HG03095 (cell line): ENCODE results near the gene STT3B.

Experiments used
- ATAC-seq: cut with Tn5 transposase; IDR thresholded peaks from one replicate; pipeline ENCODE4 v1.9.1; 2021; ENCODE audit warnings: moderate library complexity; ENCODE audit not compliant: unreplicated experiment

STT3B gene

DNA sequence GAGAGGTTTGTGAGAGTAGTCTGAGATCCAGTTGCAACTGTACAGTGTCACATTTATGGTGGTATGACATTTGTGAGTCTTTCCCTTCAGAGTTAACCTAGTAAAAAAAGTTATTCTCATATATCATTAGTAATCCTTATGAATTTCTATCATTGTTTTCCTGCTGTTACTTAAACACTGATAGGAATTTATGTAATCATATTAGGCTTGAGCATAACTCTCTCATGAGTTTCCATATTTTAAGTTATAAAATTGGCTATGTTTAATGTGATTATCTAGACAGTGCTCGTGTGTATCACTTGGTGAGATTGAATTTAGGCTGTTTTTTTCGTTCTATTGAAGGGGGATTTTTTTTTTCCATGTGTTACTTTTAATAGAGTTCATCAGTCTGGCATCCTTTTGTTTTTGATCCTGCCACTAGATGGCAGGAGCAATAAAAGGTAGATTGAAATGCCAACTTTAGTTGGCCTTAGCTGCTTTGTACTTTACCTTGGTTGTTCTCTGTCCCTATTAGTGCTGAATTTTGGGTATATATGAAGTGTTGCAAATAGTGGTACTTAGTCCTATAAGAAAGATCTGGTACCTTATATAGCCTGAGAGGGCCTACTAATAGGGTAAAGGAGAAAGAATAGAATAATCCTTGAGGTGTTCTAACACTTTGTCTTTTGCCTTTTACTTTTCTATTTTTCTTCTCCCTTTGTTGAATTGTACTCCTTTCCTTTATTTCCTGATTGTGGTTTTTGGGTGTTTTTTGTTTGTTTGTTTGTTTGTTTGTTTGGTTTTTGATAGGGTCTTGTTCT, 17.9 kb downstream of the STT3B start:
- ATAC-seq, result no peak

DNA sequence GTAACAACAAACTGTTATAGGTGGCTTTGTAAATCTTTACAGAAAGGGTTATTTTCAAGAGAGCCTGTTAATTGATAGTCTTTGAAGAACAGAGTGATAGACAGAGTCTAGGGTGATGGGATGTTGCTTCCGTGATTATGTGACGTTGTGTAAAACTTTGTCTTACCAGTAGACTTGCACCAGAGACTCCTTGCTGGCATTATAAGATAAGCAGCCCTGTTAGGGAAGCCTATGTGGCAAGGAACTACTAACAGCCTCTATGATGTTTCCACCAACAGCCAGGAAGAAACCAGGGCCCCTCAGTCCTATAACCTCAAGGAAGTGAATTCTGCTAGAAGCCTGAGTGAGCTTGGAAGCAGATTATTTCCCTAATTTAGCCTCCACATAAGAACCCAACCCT, 18.9 kb downstream of the STT3B start:
- ATAC-seq, result no peak

DNA sequence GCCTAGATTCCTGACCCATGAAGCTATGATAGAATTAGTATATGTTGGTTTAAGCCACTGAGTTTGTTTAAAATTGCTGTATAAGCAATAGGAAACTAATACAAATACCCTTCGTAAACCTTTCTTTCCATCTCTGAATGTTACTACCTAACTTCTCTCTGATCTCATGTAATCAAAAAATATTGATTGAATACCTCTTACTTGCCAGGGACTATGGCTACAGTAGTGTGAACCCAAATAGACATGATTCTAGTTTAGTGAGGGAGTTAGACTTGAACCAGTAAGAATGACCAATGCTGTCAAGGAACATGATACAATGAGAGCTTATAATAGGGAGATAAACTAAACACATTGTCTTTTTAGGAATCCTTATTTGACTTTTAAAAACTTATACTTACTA, 19.4 kb downstream of the STT3B start:
- no peak for ATAC-seq

DNA sequence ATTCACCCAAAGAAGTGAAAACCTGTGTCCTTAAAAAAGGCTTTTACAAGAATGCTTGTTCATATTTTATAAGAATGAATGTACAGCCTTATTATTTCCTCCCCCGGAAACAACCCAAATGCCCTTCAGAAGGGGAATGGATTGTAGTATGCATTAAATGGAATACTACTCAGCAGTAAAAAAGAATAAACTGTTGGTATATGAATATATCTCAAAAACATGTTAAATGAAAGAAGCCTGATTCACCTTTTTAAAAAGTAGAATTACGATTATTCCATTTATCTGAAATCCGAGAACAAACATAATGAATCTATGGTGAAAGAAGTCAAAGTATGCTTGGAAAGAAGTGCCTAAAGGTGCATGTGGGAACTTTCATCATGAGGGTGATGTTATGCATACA, 20.5 kb downstream of the STT3B start:
- ATAC-seq, result no peak

DNA sequence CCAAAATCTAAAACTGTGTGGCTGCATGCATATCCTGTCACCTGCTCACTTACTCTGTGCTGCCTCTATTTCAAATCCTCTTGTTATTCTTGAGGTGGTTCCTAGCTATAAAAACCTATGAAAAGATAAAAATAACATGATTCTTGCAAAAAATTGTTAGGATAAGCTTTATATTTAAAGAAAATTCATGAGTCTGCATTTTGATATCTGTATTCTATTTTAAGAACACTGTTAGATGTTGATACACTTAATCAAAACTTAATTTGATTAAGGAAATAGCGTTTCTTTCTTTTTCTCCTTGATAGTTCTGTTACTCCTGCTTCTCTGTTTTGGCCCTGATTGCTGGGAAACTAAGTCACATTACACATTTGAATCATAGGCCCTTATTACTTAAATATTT, 22.5 kb downstream of the STT3B start:
- no peak for ATAC-seq

DNA sequence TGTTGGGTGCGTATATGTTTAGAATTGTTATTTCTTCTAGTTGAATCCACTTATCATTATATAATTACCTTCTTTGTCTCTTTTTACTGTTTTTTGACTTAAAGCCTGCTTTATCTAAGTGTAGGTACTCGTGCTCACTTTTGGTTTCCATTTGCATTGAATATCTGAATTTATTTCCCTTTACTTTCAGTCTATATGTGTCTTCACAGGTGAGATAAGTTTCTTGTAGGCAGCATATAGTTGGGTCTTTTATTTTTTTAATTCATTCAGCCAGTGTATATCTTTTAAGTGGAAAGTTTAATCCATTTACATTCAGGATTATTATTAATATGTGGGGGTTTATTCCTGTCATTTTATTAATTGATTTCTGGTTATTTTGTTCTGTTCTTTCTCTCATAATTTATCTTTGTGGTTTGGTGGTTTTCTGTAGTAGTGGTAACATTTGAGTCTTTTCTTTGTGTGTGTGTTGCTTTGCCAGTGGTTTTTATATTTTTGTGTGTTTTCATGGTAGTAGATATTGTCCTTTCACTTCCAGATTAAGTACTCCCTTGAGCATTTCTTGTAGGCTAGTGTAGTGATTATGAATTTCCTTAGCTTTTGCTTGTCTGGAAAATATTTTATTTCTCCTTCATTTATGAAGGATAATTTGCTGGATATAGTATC, 27.3 kb downstream of the STT3B start:
- ATAC-seq, result no peak

DNA sequence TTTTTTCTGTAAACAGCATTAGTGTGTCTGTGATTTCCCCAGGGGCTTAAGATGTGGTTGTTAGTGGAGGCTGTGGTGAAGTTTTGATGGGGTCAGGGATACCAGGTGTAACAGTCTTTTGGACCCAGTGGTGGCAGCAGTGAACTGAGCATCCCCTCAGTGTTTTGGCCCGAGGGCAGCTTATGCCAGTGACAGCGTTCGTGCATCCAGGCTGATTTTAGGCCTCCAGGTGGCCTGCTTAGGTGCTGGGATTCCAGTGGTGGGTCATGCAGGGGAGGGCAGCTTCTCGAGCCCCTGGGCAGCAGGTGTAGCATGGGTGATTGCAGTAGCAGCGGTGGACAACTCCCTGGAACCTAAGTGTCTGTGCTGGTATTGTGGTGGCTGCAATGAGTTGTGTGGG, 29.2 kb downstream of the STT3B start:
- ATAC-seq, result no peak

DNA sequence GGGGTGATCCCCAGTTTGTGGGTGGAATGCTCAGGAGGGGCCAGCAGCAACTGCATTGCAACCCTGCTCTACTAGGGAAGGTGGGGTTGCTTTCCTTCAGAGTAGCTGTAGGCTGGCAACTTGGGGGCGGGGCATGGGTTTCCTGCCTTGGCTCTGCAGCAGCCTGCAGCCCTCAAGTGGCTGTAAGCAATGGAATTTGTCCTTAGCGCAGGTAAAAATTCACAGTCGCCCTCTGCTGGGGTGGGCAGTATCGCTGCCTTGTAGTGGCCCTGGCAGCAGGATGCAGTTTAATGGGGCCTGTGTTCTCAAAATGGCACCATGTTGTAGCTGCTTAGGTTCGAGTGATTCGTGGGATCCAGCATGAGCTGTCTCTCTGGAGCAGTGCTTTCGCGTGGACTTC, 29.8 kb downstream of the STT3B start:
- ATAC-seq, result no peak

DNA sequence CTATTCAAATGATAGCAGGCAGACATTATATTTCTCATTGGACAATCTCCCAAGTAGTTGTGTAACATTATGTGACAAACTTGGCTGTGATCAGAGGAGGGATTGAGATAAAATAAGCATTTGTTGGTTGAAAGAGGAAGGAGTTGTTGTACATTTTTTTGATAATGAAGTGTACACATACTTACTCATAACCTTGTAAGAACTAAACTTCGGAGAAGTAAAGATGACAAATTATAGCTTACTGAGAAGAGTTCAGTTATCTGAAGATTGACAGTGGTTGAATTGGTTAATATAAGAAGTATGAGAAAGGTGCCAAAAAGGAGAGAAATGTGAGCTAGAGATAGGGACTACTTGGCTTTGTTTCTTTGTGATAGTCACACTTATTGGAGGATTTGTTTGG, 32.6 kb downstream of the STT3B start:
- no peak for ATAC-seq

DNA sequence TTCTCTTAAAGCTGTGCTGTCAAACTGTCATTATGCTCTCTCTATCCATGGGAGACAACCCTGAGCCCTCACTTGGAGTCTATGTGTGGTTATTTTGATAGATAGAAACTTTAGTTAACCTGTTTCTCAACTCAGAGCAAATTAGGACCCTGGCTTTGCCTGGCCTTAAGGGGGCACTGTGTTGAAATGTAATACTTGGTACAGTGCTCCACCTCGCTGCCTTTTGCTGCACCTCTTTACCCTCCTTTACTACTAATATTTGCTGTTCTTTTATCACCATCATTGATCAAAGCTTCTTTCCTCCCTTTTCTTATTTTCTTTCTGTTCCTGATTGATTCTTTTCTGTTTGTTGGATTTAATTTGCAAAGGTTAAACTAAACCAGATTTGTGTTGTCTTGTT, 34.3 kb downstream of the STT3B start:
- peak; percentile 63 for ATAC-seq

DNA sequence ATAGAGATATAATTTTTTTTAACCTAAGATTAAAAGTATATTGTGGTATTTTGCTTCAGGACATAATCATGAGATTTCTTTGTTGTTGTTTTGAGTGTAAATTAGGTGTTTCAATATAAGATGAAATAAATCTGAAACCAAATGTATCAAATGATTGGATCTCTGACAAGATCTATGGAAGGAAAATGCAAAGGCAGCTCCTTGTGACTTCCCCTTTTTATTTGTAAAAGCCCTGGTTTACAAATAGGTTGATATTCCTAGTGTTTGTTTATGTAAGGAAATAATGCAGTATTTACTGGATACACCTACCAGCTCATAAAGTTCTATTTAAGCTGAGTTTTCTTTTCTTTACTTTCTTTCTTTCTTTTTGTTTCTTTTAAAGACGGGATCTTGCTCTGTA, 35.9 kb downstream of the STT3B start:
- ATAC-seq, result no peak

DNA sequence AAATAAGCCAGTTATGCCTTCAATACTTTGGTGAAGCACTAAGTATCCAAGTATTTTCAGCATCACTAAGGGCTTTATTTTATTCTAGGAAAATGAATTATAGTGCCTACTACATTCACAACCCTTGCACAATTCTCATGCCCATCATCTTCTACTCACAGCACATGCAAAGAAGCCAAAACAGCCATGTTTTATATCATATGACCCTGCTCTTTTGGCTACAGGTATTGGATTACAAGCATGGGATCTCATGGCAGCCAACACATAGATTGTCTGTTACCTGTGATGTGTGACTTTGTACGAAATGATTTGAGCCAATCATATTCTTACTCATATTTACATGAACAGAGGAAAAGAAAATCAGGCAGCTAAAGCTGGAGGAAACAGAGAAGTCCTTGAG, 38.6 kb downstream of the STT3B start:
- no peak for ATAC-seq

DNA sequence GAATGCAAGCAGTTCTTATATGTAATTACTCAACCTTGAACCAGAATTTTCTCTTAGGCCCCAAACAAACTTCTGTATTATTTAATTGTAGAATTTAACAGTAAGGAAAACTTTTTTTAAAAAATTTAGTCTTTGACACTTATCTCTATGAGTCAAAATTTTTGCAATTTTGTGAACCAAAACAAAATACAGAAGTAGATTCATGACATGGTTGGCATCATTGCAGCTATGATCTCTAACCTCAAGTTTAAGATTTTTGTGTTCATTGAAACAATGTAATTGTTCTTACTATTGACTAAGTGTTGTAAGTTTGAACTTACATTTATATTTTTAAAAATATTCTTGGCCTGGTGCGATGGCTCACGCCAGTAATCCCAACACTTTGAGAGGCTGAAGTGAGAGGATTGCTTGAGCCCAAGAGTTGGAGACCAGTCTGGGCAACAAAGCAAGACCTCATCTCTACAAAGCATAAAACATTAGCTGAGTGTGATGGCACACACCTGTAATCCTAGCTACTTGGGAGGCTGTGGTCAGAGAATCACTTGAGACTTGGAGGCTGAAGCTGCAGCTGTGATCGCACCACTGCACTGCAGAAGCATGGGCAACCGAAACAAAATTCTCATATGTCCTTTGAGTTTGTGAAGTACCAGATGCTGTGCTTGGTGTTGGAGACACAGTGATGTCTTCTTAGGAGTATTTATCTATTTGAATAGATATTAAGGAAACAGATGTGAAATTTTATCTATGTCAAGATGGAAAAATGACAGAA, 39.7 kb downstream of the STT3B start:
- no peak for ATAC-seq

DNA sequence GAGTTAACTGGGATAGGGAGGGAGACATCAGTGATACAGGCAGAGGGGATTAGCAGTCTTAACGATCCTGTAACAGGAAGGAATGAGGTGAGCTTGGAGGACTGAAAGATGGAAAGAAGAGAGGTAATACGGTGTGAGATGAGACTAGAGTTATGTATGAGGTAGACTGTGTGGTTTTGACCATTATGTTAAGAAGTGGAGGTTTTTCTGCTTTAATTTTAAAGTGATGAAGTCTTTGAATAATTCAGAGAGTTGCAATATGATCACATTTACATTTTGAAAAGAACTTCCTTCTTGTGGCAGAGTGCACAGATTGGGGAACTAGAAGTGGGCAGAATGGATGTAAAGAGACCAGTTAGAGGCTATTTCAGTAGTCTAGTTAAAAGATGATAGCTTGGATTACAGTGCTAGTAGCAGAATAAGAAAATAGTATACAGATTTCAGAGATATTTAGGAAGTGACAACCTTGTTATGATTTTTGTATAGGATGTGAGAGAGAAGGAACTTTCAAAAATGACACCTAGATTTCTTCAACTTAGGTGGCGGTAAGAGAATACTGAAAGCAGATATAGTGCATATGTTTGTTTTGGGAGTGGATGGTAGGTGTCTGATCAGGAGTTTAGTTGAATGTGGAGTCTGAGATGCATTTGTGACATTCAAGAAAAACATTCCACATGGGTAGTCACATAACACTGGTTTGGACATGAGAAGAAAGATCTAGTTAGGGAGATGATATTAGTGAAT, 40.5 kb downstream of the STT3B start:
- no peak for ATAC-seq

DNA sequence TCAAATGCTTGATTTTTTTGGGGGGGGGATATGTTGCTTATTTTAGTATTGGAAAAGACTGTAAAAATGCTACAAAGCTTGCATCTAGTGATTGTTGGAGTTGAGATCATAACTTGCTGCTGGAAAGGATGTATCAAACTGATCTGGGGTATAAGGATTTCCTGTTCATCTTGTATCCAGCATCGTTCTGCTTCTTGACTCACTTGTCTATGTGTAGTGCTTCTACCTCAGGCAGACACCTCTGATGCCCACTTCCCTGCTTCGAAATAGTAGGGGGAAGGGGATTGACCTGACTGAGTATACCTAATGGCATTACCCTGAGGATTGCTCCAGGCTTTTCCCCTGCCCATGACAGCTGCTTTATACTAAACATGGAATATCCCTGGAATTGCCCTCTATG, 42.7 kb downstream of the STT3B start:
- no peak for ATAC-seq

DNA sequence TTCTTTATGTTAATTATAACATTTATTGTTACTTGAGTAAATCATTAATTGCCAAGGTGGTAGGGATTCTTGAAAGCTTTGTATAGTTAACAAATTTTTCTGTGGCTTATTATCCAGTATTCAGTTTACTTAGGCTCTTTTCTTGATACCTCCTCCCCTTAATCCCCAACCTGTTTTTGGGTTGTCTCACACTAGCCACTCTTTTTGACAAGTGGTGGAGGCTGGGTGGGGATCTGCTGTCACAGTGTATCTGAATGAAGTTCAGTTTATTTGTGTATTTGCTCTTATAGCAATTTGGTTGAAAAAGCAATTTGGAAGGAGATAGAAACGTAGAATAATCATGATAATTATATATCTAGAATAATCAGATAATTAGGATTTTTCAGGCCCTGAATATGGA, 43.8 kb downstream of the STT3B start:
- no peak for ATAC-seq

DNA sequence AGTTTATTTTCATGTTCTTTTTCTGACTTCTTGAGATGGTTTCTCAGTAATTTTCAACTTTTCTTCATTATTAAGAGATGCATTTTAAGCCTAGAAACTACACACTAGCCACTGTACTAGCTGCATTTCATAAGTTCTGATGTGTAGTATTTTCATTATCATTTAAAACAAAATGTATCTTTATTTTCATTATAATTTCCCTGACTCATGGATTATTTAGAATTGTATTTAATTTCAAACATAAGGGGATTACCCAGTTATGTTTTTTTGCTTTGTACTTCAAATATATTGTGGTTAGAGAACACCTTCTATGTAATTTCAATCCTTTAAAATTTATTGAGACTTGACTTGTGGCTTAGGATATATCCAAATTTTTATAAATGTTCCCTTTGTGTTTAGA, 44.5 kb downstream of the STT3B start:
- ATAC-seq, result no peak

DNA sequence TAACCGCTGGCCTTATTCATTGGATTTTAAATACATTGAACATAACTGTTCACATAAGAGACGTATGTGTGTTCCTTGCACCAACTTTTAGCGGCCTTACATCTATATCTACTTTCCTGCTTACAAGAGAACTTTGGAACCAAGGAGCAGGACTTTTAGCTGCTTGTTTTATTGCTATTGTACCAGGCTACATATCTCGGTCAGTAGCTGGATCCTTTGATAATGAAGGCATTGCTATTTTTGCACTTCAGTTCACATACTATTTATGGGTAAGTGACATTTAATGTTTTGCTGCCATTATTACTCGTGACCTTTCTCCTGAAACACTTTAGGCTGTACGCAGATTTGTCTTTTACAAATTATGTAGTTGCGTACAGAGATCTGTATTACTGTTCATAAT, 47.1 kb downstream of the STT3B start:
- ATAC-seq, result no peak

DNA sequence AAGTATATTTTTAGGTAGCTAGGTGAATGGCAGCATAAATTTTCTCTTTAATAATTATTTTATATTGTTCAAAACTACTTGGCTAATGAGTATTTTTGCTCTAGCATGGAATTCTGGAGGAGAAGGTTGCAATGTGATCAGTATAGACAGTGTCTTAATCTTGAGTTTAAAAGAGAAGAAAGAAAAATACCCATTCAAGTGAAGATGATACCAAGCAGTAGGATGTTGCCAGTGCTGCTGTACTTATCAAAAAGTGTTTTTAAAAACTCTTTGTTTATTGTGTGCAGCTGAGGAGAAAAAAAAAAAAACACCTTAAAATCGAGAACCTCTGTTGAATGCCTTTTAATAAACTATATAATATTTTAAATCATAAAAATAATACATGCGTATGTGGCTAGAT, 47.9 kb downstream of the STT3B start:
- ATAC-seq, result no peak

DNA sequence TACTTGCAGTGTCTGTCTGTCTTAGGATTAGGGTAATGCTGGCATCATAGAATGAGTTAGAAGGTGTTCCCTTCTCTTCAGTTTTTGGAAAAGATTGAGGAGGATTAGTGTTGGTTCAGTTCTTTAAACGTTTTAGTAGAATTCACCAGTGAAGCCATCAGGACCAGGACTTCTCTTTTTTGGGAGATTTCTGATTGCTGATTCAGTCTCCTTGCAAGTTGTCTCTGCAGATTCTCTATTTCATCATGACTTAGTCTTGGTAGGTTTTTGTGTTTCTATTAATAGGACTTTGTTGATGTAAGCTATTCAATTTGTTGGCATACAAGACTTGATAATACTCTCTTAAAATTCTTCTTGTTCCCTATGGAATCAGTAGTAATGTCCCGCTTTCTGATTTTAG, 48.9 kb downstream of the STT3B start:
- no peak for ATAC-seq

DNA sequence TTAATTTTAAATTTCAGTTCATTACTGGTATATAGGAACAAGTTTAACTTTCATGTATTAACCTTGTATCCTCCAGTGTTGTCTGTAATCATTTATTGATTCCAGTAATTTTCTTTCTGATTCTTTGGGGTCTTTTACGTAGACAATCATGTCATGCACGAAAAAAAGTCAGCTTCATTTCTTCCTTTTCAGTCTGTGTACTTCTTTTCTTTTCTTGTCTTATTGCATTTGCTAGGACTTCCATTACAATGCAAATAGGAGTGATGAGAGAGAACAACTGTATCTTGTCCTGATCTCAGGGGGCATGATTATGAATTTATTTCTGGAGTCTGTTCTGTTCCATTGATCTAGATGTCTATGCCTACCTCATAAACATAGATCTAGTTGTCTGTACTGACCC, 56.5 kb downstream of the STT3B start:
- no peak for ATAC-seq
